ENCODE data around the gene EIF3A. TPM values are rescaled to one million over a fixed set of nuclear protein-coding genes. Genes with fewer than 3 reads are reported as not detected.

The EIF3A gene
- total and polyA plus RNA-seq, 2 of the 8 experiments (the other 6 are each of a cell fraction or from before 2014, with no cell fraction given), result 26.8 to 209 TPM

GRCh38 chr10:119024882-119025281 lies 55.7 kb downstream of the EIF3A start:
- CTCF ChIA-PET (ENCODE audit: partially characterized antibody), result interaction anchor here (0.6 to 0.8 kb wide), 2 partner anchors 87 to 236 kb away, joined by 3 to 4 read pairs; no protein-coding TSS in a partner anchor
- no peak for FAIRE-seq
- H3K4me1 ChIP-seq (replicated peaks in 1 of 4; ENCODE audit: control insufficient read depth in 3 of 4, insufficient read depth in 4 of 4, low read length in 3 of 4), result peaks cover 5 to 9% (median 7%) of the 10 kb centered on the region in 4 experiments; a peak in 6 of 7 replicates
- no peaks in the 10 kb centered on the region for H3K36me3 ChIP-seq (ENCODE audit: control insufficient read depth in 2 of 4, insufficient read depth in 4 of 4, low read length in 3 of 4)
- no peak overlapping the region for H4K8ac ChIP-seq (ENCODE audit: extremely low read depth, insufficient read depth, low read length)
- H3K27me3 ChIP-seq (replicated peaks in 1 of 4; ENCODE audit: control insufficient read depth in 3 of 4, extremely low read depth in 1 of 4, insufficient read depth in 3 of 4, low read length in 3 of 4), result no peaks in the 10 kb centered on the region
- H3K23ac ChIP-seq (ENCODE audit: insufficient read length), result no peak overlapping the region
- H3K14ac ChIP-seq (ENCODE audit: insufficient read length), result no peak overlapping the region
- H3K79me1 ChIP-seq (ENCODE audit: low read depth, low read length), result no peaks in the 10 kb centered on the region
- H3K23me2 ChIP-seq (ENCODE audit: low read depth, low read length), result peaks cover 6% of the 10 kb centered on the region; the same call in 1 of the 2 replicates
- no peaks in the 10 kb centered on the region for H3K79me2 ChIP-seq (ENCODE audit: control insufficient read depth in 1 of 2, insufficient read depth in 2 of 2, low read length in 2 of 2)
- H3K4me2 ChIP-seq (ENCODE audit: insufficient read depth in 1 of 2, low read depth in 2 of 2, low read length in 2 of 2), result no peak overlapping the region
- no peak overlapping the region for H4K5ac ChIP-seq (ENCODE audit: insufficient read length, low read depth, low read length)
- H2BK20ac ChIP-seq (ENCODE audit: low read length), result no peak overlapping the region
- no peak overlapping the region for H2BK12ac ChIP-seq (ENCODE audit: low read depth, low read length)
- no peaks in the 10 kb centered on the region for H3K9me3 ChIP-seq (ENCODE audit: insufficient read depth in 2 of 2, low read depth in 1 of 2, low read length in 1 of 2)
- H3K4ac ChIP-seq (replicated peaks; ENCODE audit: insufficient read length, low read depth, low read length), result no peak overlapping the region
- 78% methylated on average over 6 of the region's 6 CpGs; no CpG with 5 or more reads in 1 of the 2 experiments for WGBS, 2 experiments (ENCODE audit: extremely low coverage in 1 of 2, insufficient coverage in 1 of 2, insufficient read length in 1 of 2, insufficient replicate concordance in 2 of 2, low coverage in 1 of 2, low lambda C conversion rate in 2 of 2, missing lambda C conversion rate in 1 of 2)
- H2AFZ ChIP-seq (ENCODE audit: low read length), result no peak overlapping the region
- no peak overlapping the region for H4K91ac ChIP-seq (replicated peaks; ENCODE audit: insufficient read length, low read length)
- no peaks in the 10 kb centered on the region for H4K20me1 ChIP-seq (replicated peaks in 1 of 2; ENCODE audit: control insufficient read depth in 1 of 2, insufficient read depth in 2 of 2, low read length in 2 of 2)
- no peak overlapping the region for H3K18ac ChIP-seq (ENCODE audit: extremely low read depth, low read length)
- no peak overlapping the region for H2BK15ac ChIP-seq (ENCODE audit: low read length)
- no peak overlapping the region for H3K4me3 ChIP-seq (ENCODE audit: extremely low read depth in 1 of 4, insufficient read depth in 2 of 4, low read depth in 3 of 4, low read length in 4 of 4)
- no peak overlapping the region for H2BK5ac ChIP-seq (ENCODE audit: low read depth, low read length)
- no peak overlapping the region for H2BK120ac ChIP-seq (replicated peaks; ENCODE audit: low read depth, low read length)
- peak in 1 of 2 experiments; percentile 34 for DNase-seq (ENCODE audit: low read depth in 1 of 2, low spot score in 2 of 2)
- H3K9ac ChIP-seq (replicated peaks in 1 of 4; ENCODE audit: extremely low read depth in 1 of 4, low read depth in 3 of 4, low read length in 3 of 4), result no peak overlapping the region
- no peak overlapping the region for H3K27ac ChIP-seq (ENCODE audit: low read depth, low read length)
- no peak overlapping the region for H2AK5ac ChIP-seq (ENCODE audit: low read depth, low read length)
- POLR2A ChIA-PET (ENCODE audit: partially characterized antibody), result no interaction called here
- no peak overlapping the region for H3K56ac ChIP-seq (replicated peaks; ENCODE audit: insufficient read length, low read depth, low read length)
